IMR-90 (cell line): Measurements from ENCODE around the gene ACOX2. TPM values are rescaled to one million over a fixed set of nuclear protein-coding genes. Genes with fewer than 3 reads are reported as not detected.
A peak's percentile ranks its signal among the peaks of the same experiment; 100 is the strongest.

Experiments used
- ATAC-seq: fragments of 200-7000 bp; cut with Tn5 transposase; 2 replicates; pipeline ENCODE4 v1.9.1; 2020; ENCODE audit warnings: low read depth, mild to moderate bottlenecking, moderate library complexity
- BruUV-seq: library from RNA; stranded (reverse); fragments of 400-500 nt; replicated peaks from 2 replicates; lab custom pipeline; 2021; lab: Mats Ljungman, UMichigan
- CTCF ChIA-PET: fragments of 300-600 bp; formaldehyde crosslinking; extraction: SDS; loops from one replicate; lab custom pipeline; 2021; ENCODE audit warnings: antibody characterized with exemption; lab: Yijun Ruan, JAX
- POLR2A ChIA-PET: fragments of 300-600 bp; sonication (Branson Sonifier 250); formaldehyde crosslinking; loops from one replicate; lab custom pipeline; 2022; ENCODE audit warnings: antibody characterized with exemption; ENCODE audit not compliant: unreplicated experiment; lab: Charles Lee
- DNase-seq: peaks from one replicate; pipeline ENCODE4 v3.0.0; 2013
- H2AFZ ChIP-seq: replicated peaks from 2 replicates; pipeline ENCODE3; 2013; ENCODE audit warnings: low read length, mild to moderate bottlenecking; ENCODE audit not compliant: poor library complexity
- H2AK5ac ChIP-seq: 2 replicates; pipeline ENCODE4 v1.6.1; 2013; ENCODE audit warnings: low read depth, low read length, inconsistent platforms
- H2AK9ac ChIP-seq: replicated peaks from 2 replicates; pipeline ENCODE3; 2013; ENCODE audit warnings: mild to moderate bottlenecking, low read depth, low read length, moderate library complexity; ENCODE audit not compliant: poor library complexity
- H2BK120ac ChIP-seq: 2 replicates; pipeline ENCODE4 v1.6.1; 2013; ENCODE audit warnings: low read depth, low read length, inconsistent platforms
- H2BK15ac ChIP-seq: 3 replicates; pipeline ENCODE4 v1.6.1; 2013; ENCODE audit warnings: low read depth, low read length, inconsistent platforms
- H2BK20ac ChIP-seq: 2 replicates; pipeline ENCODE4 v1.6.1; 2013; ENCODE audit warnings: low read depth, mild to moderate bottlenecking, inconsistent platforms, low read length, moderate library complexity
- H2BK5ac ChIP-seq: 2 replicates; pipeline ENCODE4 v1.6.1; 2013; ENCODE audit warnings: mild to moderate bottlenecking, low read depth, low read length, inconsistent platforms; ENCODE audit not compliant: poor library complexity, severe bottlenecking
- H3K14ac ChIP-seq: replicated peaks from 2 replicates; pipeline ENCODE4 v1.6.1; 2013; ENCODE audit warnings: low read depth, low read length, inconsistent platforms
- H3K18ac ChIP-seq: 2 replicates; pipeline ENCODE4 v1.6.1; 2013; ENCODE audit warnings: low read depth, low read length, control low read depth
- H3K23ac ChIP-seq: 2 replicates; pipeline ENCODE4 v1.6.1; 2013; ENCODE audit warnings: low read depth, low read length, inconsistent platforms
- H3K27ac ChIP-seq: 2 replicates; pipeline ENCODE4 v1.5.1; 2013; ENCODE audit warnings: mild to moderate bottlenecking, control low read depth, low read length; ENCODE audit not compliant: insufficient read depth
- H3K27me3 ChIP-seq: 2 replicates; pipeline ENCODE4 v1.6.1; 2013; ENCODE audit warnings: low read length; ENCODE audit not compliant: control insufficient read depth, insufficient read depth
- H3K36me3 ChIP-seq: 2 replicates; pipeline ENCODE4 v1.6.1; 2013; ENCODE audit warnings: low read length, mixed read lengths; ENCODE audit not compliant: control insufficient read depth, insufficient read depth
- H3K4ac ChIP-seq: 2 replicates; pipeline ENCODE4 v1.6.1; 2013; ENCODE audit warnings: low read depth, low read length, inconsistent platforms
- H3K4me1 ChIP-seq: 2 replicates; pipeline ENCODE4 v1.6.1; 2013; ENCODE audit warnings: low read length, mixed read lengths; ENCODE audit not compliant: control insufficient read depth, insufficient read depth
- H3K4me2 ChIP-seq: 2 replicates; pipeline ENCODE4 v1.6.1; 2013; ENCODE audit warnings: low read depth, mild to moderate bottlenecking, control low read depth, low read length, moderate library complexity
- H3K4me3 ChIP-seq: 2 replicates; pipeline ENCODE4 v1.5.1; 2013; ENCODE audit warnings: low read depth, mild to moderate bottlenecking, control low read depth, low read length, moderate library complexity; ENCODE audit not compliant: insufficient read depth
- H3K56ac ChIP-seq: 2 replicates; pipeline ENCODE4 v1.6.1; 2013; ENCODE audit warnings: low read length, inconsistent platforms; ENCODE audit not compliant: insufficient read depth; ENCODE audit errors: extremely low read depth
- H3K79me1 ChIP-seq, 2 experiments: 2 replicates each; pipeline ENCODE4 v1.6.1; 2013; ENCODE audit warnings: low read length in 2 of 2, inconsistent platforms in 1 of 2, low read depth in 1 of 2
- H3K9ac ChIP-seq: 2 replicates; pipeline ENCODE4 v1.6.1; 2013; ENCODE audit warnings: low read depth, low read length, control low read depth
- H3K9me1 ChIP-seq: 2 replicates; pipeline ENCODE4 v1.6.1; 2013; ENCODE audit warnings: low read length, inconsistent platforms; ENCODE audit not compliant: insufficient read depth
- H3K9me3 ChIP-seq: 2 replicates; pipeline ENCODE4 v1.6.1; 2013; ENCODE audit warnings: low read length; ENCODE audit not compliant: control insufficient read depth, insufficient read depth
- H4K20me1 ChIP-seq: 2 replicates; pipeline ENCODE4 v1.6.1; 2013; ENCODE audit warnings: low read length, inconsistent platforms; ENCODE audit not compliant: insufficient read depth
- H4K5ac ChIP-seq: 2 replicates; pipeline ENCODE4 v1.6.1; 2013; ENCODE audit warnings: mild to moderate bottlenecking, low read depth, low read length, control low read depth
- H4K8ac ChIP-seq, 2 experiments: 2 replicates each; pipeline ENCODE4 v1.6.1; 2013; ENCODE audit warnings: low read depth in 2 of 2, low read length in 2 of 2, control low read depth in 1 of 2, inconsistent platforms in 1 of 2
- H4K91ac ChIP-seq: 2 replicates; pipeline ENCODE4 v1.6.1; 2013; ENCODE audit warnings: low read depth, low read length, inconsistent platforms; ENCODE audit not compliant: insufficient read depth
- BHLHE40 ChIP-seq: fragments of 150-350 bp; IDR thresholded peaks from 2 replicates; pipeline ENCODE4 v1.6.1; 2016; ENCODE audit warnings: mild to moderate bottlenecking, low read depth, low read length
- ELK1 ChIP-seq: fragments of 150-350 bp; IDR thresholded peaks from 2 replicates; pipeline ENCODE4 v1.6.1; 2016; ENCODE audit warnings: low read depth, mild to moderate bottlenecking, low read length, moderate library complexity, borderline replicate concordance
- FOS ChIP-seq: fragments of 150-350 bp; IDR thresholded peaks from 2 replicates; pipeline ENCODE4 v1.6.1; 2016; ENCODE audit warnings: low read depth, low read length
- MAFK ChIP-seq: IDR thresholded peaks from 2 replicates; pipeline ENCODE4 v1.6.1; 2012; ENCODE audit warnings: low read depth, low read length, improper control_type of control experiment
- MXI1 ChIP-seq: IDR thresholded peaks from 2 replicates; pipeline ENCODE4 v1.6.1; 2012; ENCODE audit warnings: low read depth, mild to moderate bottlenecking, low read length, moderate library complexity, borderline replicate concordance
- WGBS, 2 experiments: methylation state at CpG; one replicate each; pipeline versions ENCODE4 v1.1.5 to v1.1.7; 2013; ENCODE audit warnings: missing lambda C conversion rate in 2 of 2; ENCODE audit not compliant: insufficient read length in 1 of 2; ENCODE audit errors: extremely low coverage in 2 of 2; 5-methylcytosine and 5-hydroxymethylcytosine counted together
- dilution Hi-C: fragments of 300-500 bp; cut with HindIII; formaldehyde crosslinking; loops from one replicate; pipeline ENCODE4 v1.14.3; 2018; ENCODE audit warnings: low sequenced_read_pairs; ENCODE audit not compliant: unreplicated experiment
- in situ Hi-C: fragments of 300-500 bp; cut with MboI; formaldehyde crosslinking; loops from 3 replicates; pipeline ENCODE4 v1.14.3; 2019; ENCODE audit warnings: low sequenced_read_pairs, inconsistent platforms, mixed read lengths
- intact Hi-C: fragments of 100-400 bp; cut with micrococcal nuclease; formaldehyde crosslinking; loops from 2 replicates; pipeline ENCODE4 v1.10.0; 2022
- polyA plus RNA-seq, 3 experiments: library from polyadenylated mRNA; depleted of rRNA; stranded (reverse); fragments of >200 nt; gene quantifications; 2 replicates each; pipeline ENCODE4 v1.2.3, GENCODE V29; 2012; ENCODE audit warnings: low replicate concordance in 1 of 3
- total RNA-seq: library from RNA; depleted of rRNA; stranded (reverse); fragments of >200 nt; gene quantifications from 2 replicates; pipeline ENCODE4 v1.2.3, GENCODE V29; 2012

ACOX2 gene
- total and polyA plus RNA-seq, 2 of the 4 experiments (the other 2 are of a cell fraction) = 15.6 to 32.9 TPM

GRCh38 chr3:58565621-58566397 is 28.8 kb upstream of the ACOX2 start (continued):
- TF ChIP-seq MXI1 = no peak
- TF ChIP-seq MAFK = no peak

- Histone ChIP-seq H2BK15ac (peak overlapping the region; percentile 17; the same call in 1 of the 3 replicates), H3K4me3 (no peak overlapping the region), H2BK120ac (peak overlapping the region; percentile 78), H3K56ac (peak overlapping the region; percentile 40; the same call in 1 of the 2 replicates), H3K14ac (peak overlapping the region; percentile 42; the same call in 1 of the 2 replicates), H3K79me1 (no peaks in the 10 kb centered on the region), H4K5ac (no peak overlapping the region), H3K27me3 (no peaks in the 10 kb centered on the region), H3K9me1 (peaks cover 17% of the 10 kb centered on the region), H3K23ac (no peak overlapping the region), H4K8ac (peak overlapping the region in 1 of 2 experiments; percentile 53; a peak in 1 of 4 replicates), H4K91ac (peak overlapping the region; percentile 53), H3K4me1 (peaks cover 4% of the 10 kb centered on the region; the same call in 1 of the 2 replicates), H3K36me3 (no peaks in the 10 kb centered on the region), H3K4ac (peak overlapping the region; percentile 65), H2BK20ac (peak overlapping the region; percentile 79), H2AK5ac (peak overlapping the region; percentile 57), H3K9ac (no peak overlapping the region), H3K4me2 (no peak overlapping the region), H4K20me1 (no peaks in the 10 kb centered on the region), H2AFZ (peak overlapping the region; percentile 18), H3K9me3 (no peaks in the 10 kb centered on the region), H3K27ac (no peak overlapping the region), H2BK5ac (peak overlapping the region; percentile 3), H2AK9ac (peak overlapping the region; percentile 7), H3K18ac (no peak overlapping the region)
- ChIA-PET CTCF (no interaction called here), POLR2A (no interaction called here)
- DNase-seq (peak; percentile 77), ATAC-seq (peak; percentile 28)
- dilution Hi-C loops = no loop called here
- no TSS peak for BruUV-seq
- intact Hi-C loops = loop anchor here (5.0 to 10.0 kb wide), 3 partner anchors 258 to 1070 kb away; no protein-coding TSS in a partner anchor
- TF ChIP-seq ELK1 = no peak
- TF ChIP-seq FOS = peak; percentile 14; the same call in 1 of the 2 replicates
- peak; percentile 40; the same call in 1 of the 2 replicates for TF ChIP-seq BHLHE40
- in situ Hi-C loops = loop anchor here (5.0 to 25.0 kb wide), 2 partner anchors 63 to 423 kb away; no protein-coding TSS in a partner anchor
- 91% methylated on average over 3 of the region's 13 CpGs; no CpG with 5 or more reads in 1 of the 2 experiments for whole genome bisulfite sequencing, 2 experiments
These were observed 27.6 kb upstream of the ACOX2 start for GRCh38 chr3:58564456-58565160.
